PFSK-1 (cell line): ENCODE measurements around the gene TMED8.

Experiments
- FOXP2 ChIP-seq: optimal IDR thresholded peaks from 2 replicates; pipeline ENCODE3; 2011; ENCODE audit warnings: borderline replicate concordance, control low read depth, inconsistent platforms; ENCODE audit not compliant: insufficient read depth; ENCODE audit errors: extremely low read length, extremely low read depth
- POLR2AphosphoS5 ChIP-seq: IDR thresholded peaks from 2 replicates; pipeline ENCODE4 v1.6.1; 2012; ENCODE audit warnings: low read depth, mild to moderate bottlenecking, control low read depth, low read length, moderate library complexity
- REST ChIP-seq, 2 experiments: IDR thresholded peaks; 2 replicates each; pipeline versions ENCODE4 v1.6.1 to v1.8.0; 2011 to 2012; ENCODE audit warnings: low read depth in 2 of 2, low read length in 2 of 2, control low read depth in 1 of 2, inconsistent platforms in 1 of 2, mild to moderate bottlenecking in 1 of 2, moderate library complexity in 1 of 2; ENCODE audit not compliant: insufficient read depth in 1 of 2
- SIN3A ChIP-seq: IDR thresholded peaks from 2 replicates; pipeline ENCODE4 v1.6.1; 2012; ENCODE audit warnings: mild to moderate bottlenecking, low read length, moderate library complexity, borderline replicate concordance; ENCODE audit not compliant: insufficient read depth
- TAF1 ChIP-seq: IDR thresholded peaks from 2 replicates; pipeline ENCODE4 v1.6.1; 2012; ENCODE audit warnings: low read length, control low read depth, borderline replicate concordance; ENCODE audit not compliant: insufficient read depth

TMED8 gene

GRCh38 chr14:77303417-77304156, 73.3 kb downstream of the TMED8 start:
- no peak for TF ChIP-seq TAF1
- peak; percentile 56 for TF ChIP-seq FOXP2

GRCh38 chr14:77302926-77303325, 74.0 kb downstream of the TMED8 start:
- TF ChIP-seq SIN3A (no peak), FOXP2 (peak; percentile 55)

- TF ChIP-seq FOXP2 (peak; percentile 58), REST (IDR thresholded peaks at IDR 0.05; ENCODE audit: insufficient read depth in 1 of 2, low read depth in 2 of 2, low read length in 2 of 2) (no peak), SIN3A (no peak), TAF1 (no peak), POLR2AphosphoS5 (no peak)
These were observed 75.8 kb downstream of the TMED8 start for GRCh38 chr14:77301103-77301502.

GRCh38 chr14:77299771-77300170, 77.1 kb downstream of the TMED8 start:
- TF ChIP-seq SIN3A (no peak), TAF1 (no peak), FOXP2 (no peak), POLR2AphosphoS5 (no peak)

GRCh38 chr14:77296906-77297305, 80.0 kb downstream of the TMED8 start:
- no peak for TF ChIP-seq SIN3A
- TF ChIP-seq TAF1, result no peak
- TF ChIP-seq POLR2AphosphoS5, result no peak
- TF ChIP-seq REST (IDR thresholded peaks at IDR 0.05; ENCODE audit: insufficient read depth in 1 of 2, low read depth in 2 of 2, low read length in 2 of 2), result no peak
- no peak for TF ChIP-seq FOXP2

- TF ChIP-seq POLR2AphosphoS5 (no peak), TAF1 (no peak), SIN3A (no peak), REST (IDR thresholded peaks at IDR 0.05; ENCODE audit: insufficient read depth in 1 of 2, low read depth in 2 of 2, low read length in 2 of 2) (no peak), FOXP2 (no peak)
These were observed 80.7 kb downstream of the TMED8 start for GRCh38 chr14:77296155-77296554.
